SK-N-SH treated with all-trans-retinoic acid at 6 μM for 48 hours (cell line): ENCODE results near the gene SDE2.

Experiments
- ARNTL ChIP-seq: fragments of 450-650 bp; formaldehyde crosslinking; IDR thresholded peaks from 2 replicates; pipeline ENCODE4 v1.5.0; 2020; ENCODE audit warnings: low read depth, mild to moderate bottlenecking, moderate library complexity, borderline replicate concordance
- ISL1 ChIP-seq: fragments of 250-450 bp; sonication (Bioruptor Pico); IDR thresholded peaks from 2 replicates; pipeline ENCODE4 v2.1.2; 2022; ENCODE audit warnings: mild to moderate bottlenecking, moderate library complexity
- PPARA ChIP-seq: fragments of 250-450 bp; sonication (Bioruptor Pico); IDR thresholded peaks from 2 replicates; pipeline ENCODE4 v1.5.0; 2020; ENCODE audit warnings: mild to moderate bottlenecking, borderline replicate concordance
- RARB ChIP-seq: fragments of 250-450 bp; sonication (Bioruptor Pico); IDR thresholded peaks from 2 replicates; pipeline ENCODE4 v1.8.0; 2021; ENCODE audit warnings: mild to moderate bottlenecking, moderate library complexity
- SNAI2 ChIP-seq: fragments of 250-450 bp; sonication (Bioruptor Pico); IDR thresholded peaks from 2 replicates; pipeline ENCODE4 v1.5.0; 2020; ENCODE audit warnings: mild to moderate bottlenecking, moderate library complexity
- ZC3H10 ChIP-seq: fragments of 250-450 bp; sonication (Bioruptor Pico); IDR thresholded peaks from 2 replicates; pipeline ENCODE4 v1.5.1; 2021; ENCODE audit warnings: mild to moderate bottlenecking, moderate library complexity
- ZFP30 ChIP-seq: fragments of 450-650 bp; formaldehyde crosslinking; IDR thresholded peaks from 2 replicates; pipeline ENCODE4 v1.5.0; 2022; ENCODE audit warnings: mild to moderate bottlenecking, moderate library complexity
- TF ChIP-seq, protein P1 (sequence below): fragments of 250-450 bp; sonication (Bioruptor Pico); IDR thresholded peaks from 2 replicates; pipeline ENCODE4 v1.8.0; 2021; ENCODE audit warnings: low read depth, mild to moderate bottlenecking, moderate library complexity, borderline replicate concordance
- TF ChIP-seq, protein P2 (sequence below): fragments of 250-450 bp; sonication (Bioruptor Pico); IDR thresholded peaks from 2 replicates; pipeline ENCODE4 v1.5.0; 2020; ENCODE audit warnings: mild to moderate bottlenecking, moderate library complexity
- TF ChIP-seq, protein P3 (sequence below): fragments of 250-450 bp; sonication (Bioruptor Pico); IDR thresholded peaks from 2 replicates; pipeline ENCODE4 v1.5.1; 2020; ENCODE audit warnings: low read depth, mild to moderate bottlenecking, moderate library complexity
- TF ChIP-seq, protein P4 (sequence below): fragments of 250-450 bp; sonication (Bioruptor Pico); IDR thresholded peaks from 2 replicates; pipeline ENCODE4 v1.8.0; 2020; ENCODE audit warnings: mild to moderate bottlenecking, moderate library complexity, borderline replicate concordance

DNA sequence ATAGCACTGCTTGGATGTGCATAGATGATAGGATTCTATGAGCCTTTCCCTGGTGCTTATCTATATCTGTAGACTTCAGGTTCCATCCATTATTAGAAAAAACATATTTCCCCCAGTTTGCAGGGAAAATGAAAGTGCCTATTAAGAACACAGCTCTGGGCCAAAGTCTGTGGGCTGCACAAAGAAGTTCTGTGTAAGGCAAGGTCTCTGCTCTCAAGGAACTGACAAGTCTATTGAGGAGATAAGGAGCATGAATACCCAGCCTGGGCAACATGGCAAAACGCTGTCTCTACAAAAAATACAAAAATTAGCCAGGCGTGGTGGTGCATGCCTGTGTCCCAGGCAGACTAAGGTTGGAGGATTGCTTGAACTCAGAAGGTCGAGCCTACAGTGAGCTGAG, 22.3 kb upstream of the SDE2 start:
- no peak for TF ChIP-seq SNAI2 (CRISPR knock-in tag)
- TF ChIP-seq, protein P1, sequence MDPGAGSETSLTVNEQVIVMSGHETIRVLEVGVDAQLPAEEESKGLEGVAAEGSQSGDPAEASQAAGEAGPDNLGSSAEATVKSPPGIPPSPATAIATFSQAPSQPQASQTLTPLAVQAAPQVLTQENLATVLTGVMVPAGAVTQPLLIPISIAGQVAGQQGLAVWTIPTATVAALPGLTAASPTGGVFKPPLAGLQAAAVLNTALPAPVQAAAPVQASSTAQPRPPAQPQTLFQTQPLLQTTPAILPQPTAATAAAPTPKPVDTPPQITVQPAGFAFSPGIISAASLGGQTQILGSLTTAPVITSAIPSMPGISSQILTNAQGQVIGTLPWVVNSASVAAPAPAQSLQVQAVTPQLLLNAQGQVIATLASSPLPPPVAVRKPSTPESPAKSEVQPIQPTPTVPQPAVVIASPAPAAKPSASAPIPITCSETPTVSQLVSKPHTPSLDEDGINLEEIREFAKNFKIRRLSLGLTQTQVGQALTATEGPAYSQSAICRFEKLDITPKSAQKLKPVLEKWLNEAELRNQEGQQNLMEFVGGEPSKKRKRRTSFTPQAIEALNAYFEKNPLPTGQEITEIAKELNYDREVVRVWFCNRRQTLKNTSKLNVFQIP (CRISPR knock-in tag), result no peak
- TF ChIP-seq ZC3H10, result no peak
- TF ChIP-seq RARB (CRISPR knock-in tag), result no peak
- TF ChIP-seq, protein P2, sequence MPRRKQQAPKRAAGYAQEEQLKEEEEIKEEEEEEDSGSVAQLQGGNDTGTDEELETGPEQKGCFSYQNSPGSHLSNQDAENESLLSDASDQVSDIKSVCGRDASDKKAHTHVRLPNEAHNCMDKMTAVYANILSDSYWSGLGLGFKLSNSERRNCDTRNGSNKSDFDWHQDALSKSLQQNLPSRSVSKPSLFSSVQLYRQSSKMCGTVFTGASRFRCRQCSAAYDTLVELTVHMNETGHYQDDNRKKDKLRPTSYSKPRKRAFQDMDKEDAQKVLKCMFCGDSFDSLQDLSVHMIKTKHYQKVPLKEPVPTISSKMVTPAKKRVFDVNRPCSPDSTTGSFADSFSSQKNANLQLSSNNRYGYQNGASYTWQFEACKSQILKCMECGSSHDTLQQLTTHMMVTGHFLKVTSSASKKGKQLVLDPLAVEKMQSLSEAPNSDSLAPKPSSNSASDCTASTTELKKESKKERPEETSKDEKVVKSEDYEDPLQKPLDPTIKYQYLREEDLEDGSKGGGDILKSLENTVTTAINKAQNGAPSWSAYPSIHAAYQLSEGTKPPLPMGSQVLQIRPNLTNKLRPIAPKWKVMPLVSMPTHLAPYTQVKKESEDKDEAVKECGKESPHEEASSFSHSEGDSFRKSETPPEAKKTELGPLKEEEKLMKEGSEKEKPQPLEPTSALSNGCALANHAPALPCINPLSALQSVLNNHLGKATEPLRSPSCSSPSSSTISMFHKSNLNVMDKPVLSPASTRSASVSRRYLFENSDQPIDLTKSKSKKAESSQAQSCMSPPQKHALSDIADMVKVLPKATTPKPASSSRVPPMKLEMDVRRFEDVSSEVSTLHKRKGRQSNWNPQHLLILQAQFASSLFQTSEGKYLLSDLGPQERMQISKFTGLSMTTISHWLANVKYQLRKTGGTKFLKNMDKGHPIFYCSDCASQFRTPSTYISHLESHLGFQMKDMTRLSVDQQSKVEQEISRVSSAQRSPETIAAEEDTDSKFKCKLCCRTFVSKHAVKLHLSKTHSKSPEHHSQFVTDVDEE (CRISPR knock-in tag), result no peak
- TF ChIP-seq, protein P3, sequence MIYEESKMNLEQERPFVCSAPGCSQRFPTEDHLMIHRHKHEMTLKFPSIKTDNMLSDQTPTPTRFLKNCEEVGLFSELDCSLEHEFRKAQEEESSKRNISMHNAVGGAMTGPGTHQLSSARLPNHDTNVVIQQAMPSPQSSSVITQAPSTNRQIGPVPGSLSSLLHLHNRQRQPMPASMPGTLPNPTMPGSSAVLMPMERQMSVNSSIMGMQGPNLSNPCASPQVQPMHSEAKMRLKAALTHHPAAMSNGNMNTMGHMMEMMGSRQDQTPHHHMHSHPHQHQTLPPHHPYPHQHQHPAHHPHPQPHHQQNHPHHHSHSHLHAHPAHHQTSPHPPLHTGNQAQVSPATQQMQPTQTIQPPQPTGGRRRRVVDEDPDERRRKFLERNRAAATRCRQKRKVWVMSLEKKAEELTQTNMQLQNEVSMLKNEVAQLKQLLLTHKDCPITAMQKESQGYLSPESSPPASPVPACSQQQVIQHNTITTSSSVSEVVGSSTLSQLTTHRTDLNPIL (CRISPR knock-in tag), result no peak
- no peak for TF ChIP-seq ISL1 (CRISPR knock-in tag)
- TF ChIP-seq ZFP30, result no peak
- TF ChIP-seq PPARA (CRISPR knock-in tag), result no peak
- TF ChIP-seq, protein P4, sequence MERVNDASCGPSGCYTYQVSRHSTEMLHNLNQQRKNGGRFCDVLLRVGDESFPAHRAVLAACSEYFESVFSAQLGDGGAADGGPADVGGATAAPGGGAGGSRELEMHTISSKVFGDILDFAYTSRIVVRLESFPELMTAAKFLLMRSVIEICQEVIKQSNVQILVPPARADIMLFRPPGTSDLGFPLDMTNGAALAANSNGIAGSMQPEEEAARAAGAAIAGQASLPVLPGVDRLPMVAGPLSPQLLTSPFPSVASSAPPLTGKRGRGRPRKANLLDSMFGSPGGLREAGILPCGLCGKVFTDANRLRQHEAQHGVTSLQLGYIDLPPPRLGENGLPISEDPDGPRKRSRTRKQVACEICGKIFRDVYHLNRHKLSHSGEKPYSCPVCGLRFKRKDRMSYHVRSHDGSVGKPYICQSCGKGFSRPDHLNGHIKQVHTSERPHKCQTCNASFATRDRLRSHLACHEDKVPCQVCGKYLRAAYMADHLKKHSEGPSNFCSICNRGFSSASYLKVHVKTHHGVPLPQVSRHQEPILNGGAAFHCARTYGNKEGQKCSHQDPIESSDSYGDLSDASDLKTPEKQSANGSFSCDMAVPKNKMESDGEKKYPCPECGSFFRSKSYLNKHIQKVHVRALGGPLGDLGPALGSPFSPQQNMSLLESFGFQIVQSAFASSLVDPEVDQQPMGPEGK (CRISPR knock-in tag), result no peak
- no peak for TF ChIP-seq ARNTL (CRISPR knock-in tag)
